WTC11 (cell line): ENCODE results near the gene RGS19.

Experiments used
- CREM ChIP-seq: sonication (generic); formaldehyde crosslinking; IDR thresholded peaks from 2 replicates; pipeline ENCODE4 v1.8.1; 2022; ENCODE audit warnings: mild to moderate bottlenecking, missing genetic modification reagents, moderate library complexity
- NFE2L1 ChIP-seq: sonication (generic); formaldehyde crosslinking; IDR thresholded peaks from 2 replicates; pipeline ENCODE4 v1.8.1; 2023; ENCODE audit warnings: missing genetic modification reagents
- SP1 ChIP-seq: sonication (generic); formaldehyde crosslinking; conservative IDR thresholded peaks from 2 replicates; pipeline ENCODE4 v1.8.1; 2022; ENCODE audit warnings: missing genetic modification reagents
- TF ChIP-seq, protein P1 (sequence below): fragments of 200-600 bp; IDR thresholded peaks from 2 replicates; pipeline ENCODE4 v1.8.0; 2022; ENCODE audit warnings: antibody characterized with exemption
- TF ChIP-seq, protein P2 (sequence below): sonication (generic); formaldehyde crosslinking; conservative IDR thresholded peaks from 2 replicates; pipeline ENCODE4 v1.8.1; 2023; ENCODE audit warnings: mild to moderate bottlenecking, low read depth, missing genetic modification reagents, moderate library complexity
- TF ChIP-seq, protein P3 (sequence below): sonication (generic); formaldehyde crosslinking; IDR thresholded peaks from 2 replicates; pipeline ENCODE4 v1.8.0; 2022; ENCODE audit warnings: missing genetic modification reagents

DNA sequence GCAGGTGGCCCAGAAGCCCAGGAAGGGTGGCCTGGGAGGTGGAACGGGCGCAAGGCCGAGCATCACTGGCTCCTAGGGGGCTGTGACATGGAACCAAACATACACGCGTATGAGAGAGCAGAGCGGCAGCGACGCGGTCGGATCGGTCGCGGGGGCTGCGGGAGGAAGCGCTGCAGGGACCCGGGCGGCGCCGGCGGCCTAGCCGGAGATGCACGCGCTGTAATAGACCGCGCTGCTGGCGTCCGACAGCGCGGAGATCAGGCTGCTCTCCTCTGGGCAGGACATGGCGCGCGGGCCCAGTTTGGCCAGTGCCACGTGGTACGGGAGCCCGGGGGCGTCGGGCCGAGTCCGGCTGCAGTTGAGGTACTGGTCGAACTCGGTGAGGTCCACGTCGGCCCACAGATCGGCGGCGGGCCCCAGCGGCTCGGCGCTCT lies 31.3 kb downstream of the RGS19 start:
- TF ChIP-seq, protein P1, sequence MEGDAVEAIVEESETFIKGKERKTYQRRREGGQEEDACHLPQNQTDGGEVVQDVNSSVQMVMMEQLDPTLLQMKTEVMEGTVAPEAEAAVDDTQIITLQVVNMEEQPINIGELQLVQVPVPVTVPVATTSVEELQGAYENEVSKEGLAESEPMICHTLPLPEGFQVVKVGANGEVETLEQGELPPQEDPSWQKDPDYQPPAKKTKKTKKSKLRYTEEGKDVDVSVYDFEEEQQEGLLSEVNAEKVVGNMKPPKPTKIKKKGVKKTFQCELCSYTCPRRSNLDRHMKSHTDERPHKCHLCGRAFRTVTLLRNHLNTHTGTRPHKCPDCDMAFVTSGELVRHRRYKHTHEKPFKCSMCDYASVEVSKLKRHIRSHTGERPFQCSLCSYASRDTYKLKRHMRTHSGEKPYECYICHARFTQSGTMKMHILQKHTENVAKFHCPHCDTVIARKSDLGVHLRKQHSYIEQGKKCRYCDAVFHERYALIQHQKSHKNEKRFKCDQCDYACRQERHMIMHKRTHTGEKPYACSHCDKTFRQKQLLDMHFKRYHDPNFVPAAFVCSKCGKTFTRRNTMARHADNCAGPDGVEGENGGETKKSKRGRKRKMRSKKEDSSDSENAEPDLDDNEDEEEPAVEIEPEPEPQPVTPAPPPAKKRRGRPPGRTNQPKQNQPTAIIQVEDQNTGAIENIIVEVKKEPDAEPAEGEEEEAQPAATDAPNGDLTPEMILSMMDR = no peak
- TF ChIP-seq NFE2L1 (CRISPR knock-in tag) (no peak), SP1 (CRISPR knock-in tag) (0 out of 2 replicates have a peak, but pooled peaks have one; percentile 2), CREM (CRISPR knock-in tag) (no peak)
- TF ChIP-seq, protein P2, sequence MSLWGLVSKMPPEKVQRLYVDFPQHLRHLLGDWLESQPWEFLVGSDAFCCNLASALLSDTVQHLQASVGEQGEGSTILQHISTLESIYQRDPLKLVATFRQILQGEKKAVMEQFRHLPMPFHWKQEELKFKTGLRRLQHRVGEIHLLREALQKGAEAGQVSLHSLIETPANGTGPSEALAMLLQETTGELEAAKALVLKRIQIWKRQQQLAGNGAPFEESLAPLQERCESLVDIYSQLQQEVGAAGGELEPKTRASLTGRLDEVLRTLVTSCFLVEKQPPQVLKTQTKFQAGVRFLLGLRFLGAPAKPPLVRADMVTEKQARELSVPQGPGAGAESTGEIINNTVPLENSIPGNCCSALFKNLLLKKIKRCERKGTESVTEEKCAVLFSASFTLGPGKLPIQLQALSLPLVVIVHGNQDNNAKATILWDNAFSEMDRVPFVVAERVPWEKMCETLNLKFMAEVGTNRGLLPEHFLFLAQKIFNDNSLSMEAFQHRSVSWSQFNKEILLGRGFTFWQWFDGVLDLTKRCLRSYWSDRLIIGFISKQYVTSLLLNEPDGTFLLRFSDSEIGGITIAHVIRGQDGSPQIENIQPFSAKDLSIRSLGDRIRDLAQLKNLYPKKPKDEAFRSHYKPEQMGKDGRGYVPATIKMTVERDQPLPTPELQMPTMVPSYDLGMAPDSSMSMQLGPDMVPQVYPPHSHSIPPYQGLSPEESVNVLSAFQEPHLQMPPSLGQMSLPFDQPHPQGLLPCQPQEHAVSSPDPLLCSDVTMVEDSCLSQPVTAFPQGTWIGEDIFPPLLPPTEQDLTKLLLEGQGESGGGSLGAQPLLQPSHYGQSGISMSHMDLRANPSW (CRISPR knock-in tag) = no peak
- TF ChIP-seq, protein P3, sequence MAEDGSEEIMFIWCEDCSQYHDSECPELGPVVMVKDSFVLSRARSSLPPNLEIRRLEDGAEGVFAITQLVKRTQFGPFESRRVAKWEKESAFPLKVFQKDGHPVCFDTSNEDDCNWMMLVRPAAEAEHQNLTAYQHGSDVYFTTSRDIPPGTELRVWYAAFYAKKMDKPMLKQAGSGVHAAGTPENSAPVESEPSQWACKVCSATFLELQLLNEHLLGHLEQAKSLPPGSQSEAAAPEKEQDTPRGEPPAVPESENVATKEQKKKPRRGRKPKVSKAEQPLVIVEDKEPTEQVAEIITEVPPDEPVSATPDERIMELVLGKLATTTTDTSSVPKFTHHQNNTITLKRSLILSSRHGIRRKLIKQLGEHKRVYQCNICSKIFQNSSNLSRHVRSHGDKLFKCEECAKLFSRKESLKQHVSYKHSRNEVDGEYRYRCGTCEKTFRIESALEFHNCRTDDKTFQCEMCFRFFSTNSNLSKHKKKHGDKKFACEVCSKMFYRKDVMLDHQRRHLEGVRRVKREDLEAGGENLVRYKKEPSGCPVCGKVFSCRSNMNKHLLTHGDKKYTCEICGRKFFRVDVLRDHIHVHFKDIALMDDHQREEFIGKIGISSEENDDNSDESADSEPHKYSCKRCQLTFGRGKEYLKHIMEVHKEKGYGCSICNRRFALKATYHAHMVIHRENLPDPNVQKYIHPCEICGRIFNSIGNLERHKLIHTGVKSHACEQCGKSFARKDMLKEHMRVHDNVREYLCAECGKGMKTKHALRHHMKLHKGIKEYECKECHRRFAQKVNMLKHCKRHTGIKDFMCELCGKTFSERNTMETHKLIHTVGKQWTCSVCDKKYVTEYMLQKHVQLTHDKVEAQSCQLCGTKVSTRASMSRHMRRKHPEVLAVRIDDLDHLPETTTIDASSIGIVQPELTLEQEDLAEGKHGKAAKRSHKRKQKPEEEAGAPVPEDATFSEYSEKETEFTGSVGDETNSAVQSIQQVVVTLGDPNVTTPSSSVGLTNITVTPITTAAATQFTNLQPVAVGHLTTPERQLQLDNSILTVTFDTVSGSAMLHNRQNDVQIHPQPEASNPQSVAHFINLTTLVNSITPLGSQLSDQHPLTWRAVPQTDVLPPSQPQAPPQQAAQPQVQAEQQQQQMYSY (CRISPR knock-in tag) = no peak
